Adrenal gland (tissue), 12 donors: ENCODE data around the gene SEC24A. TPM values are rescaled to one million over a fixed set of nuclear protein-coding genes. Genes with fewer than 3 reads are reported as not detected.
A peak's percentile ranks its signal among the peaks of the same experiment; 100 is the strongest.
"Not testable (repeated sequence)": the region's sequence is repeated elsewhere in the genome, so short reads cannot be mapped to it uniquely, and the experiment has no call there.

Experiments
- DNase-seq, 7 donors: peaks; one replicate each; pipeline ENCODE4 v3.0.0-alpha.2; 2019 to 2020
- H3K27ac ChIP-seq, 5 donors: fragments of 200-600 bp; sonication (generic) in 4 of 5; 1 replicate in 3 of 5; 2 replicates in 2 of 5; pipeline versions ENCODE4 v1.5.1 to v1.8.0; 2016 to 2020; ENCODE audit warnings: mild to moderate bottlenecking in 1 of 5
- H3K27me3 ChIP-seq: fragments of 200-600 bp; 2 replicates; pipeline ENCODE4 v1.8.0; 2021
- H3K36me3 ChIP-seq, 2 donors: fragments of 200-600 bp; replicated peaks in 1 of 2; 1 replicate in 1 of 2; 2 replicates in 1 of 2; pipeline versions ENCODE4 v1.5.1 to v1.8.0; 2018 to 2022
- H3K4me1 ChIP-seq, 2 donors: fragments of 200-600 bp; replicated peaks in 1 of 2; 1 replicate in 1 of 2; 2 replicates in 1 of 2; pipeline versions ENCODE4 v1.5.1 to v1.8.0; 2018 to 2021
- H3K4me3 ChIP-seq, 4 donors: fragments of 200-600 bp; sonication (generic) in 3 of 4; one replicate each; pipeline ENCODE4 v1.5.1; 2016 to 2018
- H3K9me3 ChIP-seq, 3 donors: fragments of 200-600 bp; sonication (generic) in 1 of 3; replicated peaks in 1 of 3; 1 replicate in 2 of 3; 2 replicates in 1 of 3; pipeline versions ENCODE4 v1.5.1 to v1.8.0; 2016 to 2021
- CTCF ChIP-seq, 6 experiments: fragments of 450-650 bp in 4 of 6; fragments of 200-600 bp in 2 of 6; sonication (generic) in 1 of 6; IDR thresholded peaks; 1 replicate in 5 of 6; 2 replicates in 1 of 6; pipeline versions ENCODE4 v1.5.1 to v1.8.0; 2016 to 2021; ENCODE audit warnings: antibody characterized with exemption in 6 of 6, mild to moderate bottlenecking in 2 of 6, moderate library complexity in 1 of 6
- POLR2A ChIP-seq, 2 donors: fragments of 450-650 bp; IDR thresholded peaks; one replicate each; pipeline ENCODE4 v1.6.1; 2017; ENCODE audit warnings: antibody characterized with exemption in 2 of 2, mild to moderate bottlenecking in 2 of 2, moderate library complexity in 1 of 2
- WGBS, 4 donors: extraction: QIAGEN DNeasy Blood & Tissue Kit in 2 of 4; methylation state at CpG; one replicate each; pipeline versions ENCODE4 v1.1.5 to v1.1.7; 2013 to 2017; 5-methylcytosine and 5-hydroxymethylcytosine counted together
- intact Hi-C, 2 donors: fragments of 100-400 bp; cut with DNase I; formaldehyde crosslinking; loops; one replicate each; pipeline versions ENCODE4 v1.14.1 to v1.15.0; 2022 to 2023
- polyA plus RNA-seq, 3 donors: library from polyadenylated mRNA; stranded (reverse); fragments of 200-250 nt in 2 of 3; fragments of 350-450 nt in 1 of 3; fragmentation: Illumina TruSeq in 1 of 3; extraction: RNeasy Lipid Tissue Mini Kit (QIAGEN cat#74804) in 1 of 3; gene quantifications; one replicate each; pipeline ENCODE4 v1.2.3, GENCODE V29; 2013 to 2014
- total RNA-seq, 9 donors: library from RNA; depleted of rRNA in 4 of 9; stranded (reverse); fragments of >200 nt in 4 of 9; fragments of 120-200 nt in 1 of 9; fragmentation: NEBNext Ultra II Directional in 1 of 9; extraction: Animal tissue kit (Norgen Biotek cat#: 25700) in 1 of 9; gene quantifications; one replicate each; pipeline versions ENCODE4 v1.1.0 to v1.2.4, GENCODE V29; 2013 to 2023
- donor health status: healthy with polysubstance abuse.
- donor health status: Bipolar disorder and iron deficiency.
- donor health status: DM: yes; HTN: yes; CAD: no.
- donor health status: DM: no; HTN: no; CAD: no.
- donor health status: DM: no; HTN: no; CAD: no.
- donor health status: DM: yes; HTN: yes; CAD: no.

Gene SEC24A
- total and polyA plus RNA-seq, 12 donors: 2.3 to 67.8 (median 27.0) TPM

GRCh38 chr5:134758176-134758503, 109.6 kb downstream of the SEC24A start:
- Histone ChIP-seq H3K27ac (peak overlapping the region in 3 of 5 donors; percentile 61 to 89 (median 62)), H3K4me1 (peaks cover 0 to 20% of the 10 kb centered on the region in 2 donors), H3K36me3 (no peaks in the 10 kb centered on the region), H3K9me3 (no peaks in the 10 kb centered on the region), H3K27me3 (no peaks in the 10 kb centered on the region), H3K4me3 (peak overlapping the region in 2 of 4 donors; percentile 69 to 80)
- intact Hi-C loops: no loop called here
- WGBS, 4 donors: 18 to 26% (median 21%) methylated on average over 9 of the region's 9 CpGs
- no peak for TF ChIP-seq POLR2A (IDR thresholded peaks at IDR 0.05)
- no peak for TF ChIP-seq CTCF (IDR thresholded peaks at IDR 0.05)
- no peak for DNase-seq

GRCh38 chr5:134758504-134759341, 110.1 kb downstream of the SEC24A start, which contains the start of gene DDX46:
Gene DDX46 (plus strand): TSS chr5:134758779. CDS start chr5:134758939, 160 bp downstream.
- Histone ChIP-seq H3K9me3 (no peaks in the 10 kb centered on the region), H3K4me1 (peaks cover 0 to 20% of the 10 kb centered on the region in 2 donors), H3K27me3 (no peaks in the 10 kb centered on the region), H3K4me3 (peak within 1 kb of the TSS; percentile 69 to 95 (median 76)), H3K27ac (peak within 1 kb of the TSS in 4 of 5 donors; percentile 61 to 89 (median 62)), H3K36me3 (no peaks in the 10 kb centered on the region)
- peak; percentile 46 to 87 for TF ChIP-seq POLR2A (IDR thresholded peaks at IDR 0.05)
- peak; percentile 53 to 72 (median 61) for TF ChIP-seq CTCF (IDR thresholded peaks at IDR 0.05)
- intact Hi-C loops: no loop called here
- peak; percentile 92 to 96 (median 94) for DNase-seq
- WGBS, 4 donors: 0% methylated on average over 14 to 73 of the region's 73 CpGs

- H3K4me1 ChIP-seq, H3K9me3 ChIP-seq, H3K27me3 ChIP-seq, intact Hi-C loops, H3K4me3 ChIP-seq, H3K27ac ChIP-seq, DNase-seq: not testable (repeated sequence)
- WGBS, 4 donors: 91 to 95% (median 94%) methylated on average over 18 to 21 of the region's 21 CpGs
- peaks cover 0 to 73% of the 10 kb centered on the region in 2 donors for H3K36me3 ChIP-seq
These were observed 119.1 kb downstream of the SEC24A start for GRCh38 chr5:134767528-134768291.

- Histone ChIP-seq H3K4me1 (no peaks in the 10 kb centered on the region), H3K27me3 (no peaks in the 10 kb centered on the region), H3K36me3 (peaks cover 0 to 74% of the 10 kb centered on the region in 2 donors), H3K27ac (peak overlapping the region in 1 of 5 donors; percentile 5), H3K4me3 (no peak overlapping the region), H3K9me3 (no peaks in the 10 kb centered on the region)
- no peak for TF ChIP-seq CTCF (IDR thresholded peaks at IDR 0.05)
- TF ChIP-seq POLR2A (IDR thresholded peaks at IDR 0.05): no peak
- peak in 6 of 7 donors; percentile 32 to 70 (median 41) for DNase-seq
- 47 to 50% (median 48%) methylated on average over 4 of the region's 4 CpGs for WGBS, 4 donors
- intact Hi-C loops: no loop called here
These were observed 120.6 kb downstream of the SEC24A start for GRCh38 chr5:134769206-134769605.
